Measurements from ENCODE around the gene SETD2. TPM values are rescaled to one million over a fixed set of nuclear protein-coding genes. Genes with fewer than 3 reads are reported as not detected.

The SETD2 gene
- total and polyA plus RNA-seq, 9 of the 15 experiments (the other 6 are each of a cell fraction or from before 2014, with no cell fraction given) = 8.2 to 44.0 (median 33.6) TPM

- FAIRE-seq = no peak
- POLR2A ChIA-PET = interaction anchor here (0.6 to 3.0 kb wide), 6 partner anchors 9 to 312 kb away, joined by 3 to 16 read pairs (median 4); no protein-coding TSS in a partner anchor
- H3K4me1 ChIP-seq (replicated peaks in 1 of 2; ENCODE audit: control insufficient read depth in 2 of 2, insufficient read depth in 2 of 2, low read length in 2 of 2) = no peaks in the 10 kb centered on the region; a peak in 2 of 5 replicates
- H3K79me2 ChIP-seq (ENCODE audit: control insufficient read depth, insufficient read depth, low read length) = peaks cover 13% of the 10 kb centered on the region; the same call in 2 of the 3 replicates
- peak; percentile 37; the same call in 2 of the 3 replicates for ATAC-seq
- no peak overlapping the region for H3K4me3 ChIP-seq
- in situ Hi-C loops (cut with MboI) (no loop called here), intact Hi-C loops (cut with micrococcal nuclease) (no loop called here)
- CTCF ChIA-PET (ENCODE audit: low intra/inter-chr PET ratio) = no interaction called here
- peaks cover 37% of the 10 kb centered on the region for H3K36me3 ChIP-seq (ENCODE audit: control insufficient read depth, insufficient read depth, low read length)
- H4K20me1 ChIP-seq (replicated peaks; ENCODE audit: control insufficient read depth, insufficient read depth, low read length) = peaks cover 4% of the 10 kb centered on the region; the same call in 1 of the 2 replicates
- no peak for DNase-seq (ENCODE audit: extremely low read depth in 1 of 4, low spot score in 3 of 4)
- H3K9ac ChIP-seq (ENCODE audit: insufficient read depth in 1 of 2, low read depth in 2 of 2, low read length in 2 of 2) = peak overlapping the region in 1 of 2 experiments; percentile 18; a peak in 1 of 4 replicates
- no peak overlapping the region for H3K4me2 ChIP-seq (ENCODE audit: insufficient read depth, low read length)
- WGBS (ENCODE audit: insufficient coverage, low coverage, missing lambda C conversion rate) = 100% methylated on average over 1 of the region's 1 CpG
- H3K27me3 ChIP-seq (ENCODE audit: control insufficient read depth in 2 of 2, insufficient read depth in 2 of 2, low read length in 2 of 2) = no peaks in the 10 kb centered on the region
- no peaks in the 10 kb centered on the region for H3K9me1 ChIP-seq (ENCODE audit: control insufficient read depth, insufficient read depth, low read length)
- H3K9me3 ChIP-seq (replicated peaks; ENCODE audit: control insufficient read depth, insufficient read depth, low read depth, low read length) = no peaks in the 10 kb centered on the region
- no peak overlapping the region for H3K27ac ChIP-seq (ENCODE audit: extremely low read depth, low read depth, low read length)
- H2AFZ ChIP-seq (ENCODE audit: low read depth, low read length) = no peak overlapping the region
- no TSS peak for BruUV-seq (replicated peaks)
- no peak for TF ChIP-seq SAFB (IDR thresholded peaks at IDR 0.05; ENCODE audit: borderline replicate concordance, low read depth, low read length)
- no peak for TF ChIP-seq POLR3A (IDR thresholded peaks at IDR 0.05; ENCODE audit: borderline replicate concordance, extremely low read depth, insufficient read depth, insufficient read length)
- no peak for TF ChIP-seq SMC3 (conservative IDR thresholded peaks at IDR 0.05; ENCODE audit: insufficient read depth, low read depth, low read length)
- TF ChIP-seq THRB (CRISPR knock-in tag; conservative IDR thresholded peaks at IDR 0.05) = no peak
- no peak for TF ChIP-seq ZNF780A (CRISPR knock-in tag; IDR thresholded peaks at IDR 0.05)
- TF ChIP-seq PATZ1 (CRISPR knock-in tag; IDR thresholded peaks at IDR 0.05; ENCODE audit: borderline replicate concordance) = no peak
Observed at GRCh38 chr3:47028667-47029066, 135.2 kb downstream of the SETD2 start.
